T-cell (primary cell): ENCODE data around the gene KIAA1586. TPM values are rescaled to one million over a fixed set of nuclear protein-coding genes. Genes with fewer than 3 reads are reported as not detected.

Source experiments
- ATAC-seq, 4 experiments: fragments of 200-7000 bp in 3 of 4; fragments of 150-1000 bp in 1 of 4; cut with Tn5 transposase; replicated peaks in 1 of 4; 1 replicate in 3 of 4; 2 replicates in 1 of 4; pipeline ENCODE4 v1.10.0; 2021; ENCODE audit warnings: moderate library complexity in 3 of 4, mild to moderate bottlenecking in 2 of 4, moderate number of reproducible peaks in 1 of 4
- CTCF ChIA-PET, 2 donors: fragments of 300-600 bp; sonication (Branson Sonifier 250); formaldehyde crosslinking; loops; one replicate each; lab custom pipeline; 2022; ENCODE audit warnings: antibody characterized with exemption in 2 of 2; lab: Charles Lee
- POLR2A ChIA-PET, 2 donors: fragments of 300-600 bp; sonication (Branson Sonifier 250); formaldehyde crosslinking; loops; one replicate each; lab custom pipeline; 2022; ENCODE audit warnings: antibody characterized with exemption in 2 of 2; lab: Charles Lee
- DNase-seq, 35 experiments: peaks; one replicate each; pipeline versions ENCODE4 v3.0.0 to v3.0.0-alpha.2; 2013 to 2023
- H3K27ac ChIP-seq: one replicate; pipeline ENCODE4 v1.5.1; 2013; ENCODE audit warnings: low read length
- H3K27me3 ChIP-seq, 2 experiments: replicated peaks in 1 of 2; 1 replicate in 1 of 2; 2 replicates in 1 of 2; pipeline versions ENCODE4 v1.6.1 to v1.7.0; 2013; ENCODE audit warnings: low read length in 1 of 2, mixed read lengths in 1 of 2; ENCODE audit not compliant: control insufficient read depth in 2 of 2, insufficient read depth in 2 of 2; ENCODE audit errors: extremely low read depth in 1 of 2
- H3K36me3 ChIP-seq, 2 donors: 1 replicate in 1 of 2; 2 replicates in 1 of 2; pipeline versions ENCODE4 v1.6.1 to v1.7.0; 2013; ENCODE audit warnings: low read length in 1 of 2; ENCODE audit not compliant: control insufficient read depth in 2 of 2, insufficient read depth in 1 of 2; ENCODE audit errors: extremely low read depth in 1 of 2
- H3K4me1 ChIP-seq, 2 experiments: 1 replicate in 1 of 2; 2 replicates in 1 of 2; pipeline versions ENCODE4 v1.6.1 to v1.7.0; 2013; ENCODE audit warnings: low read length in 2 of 2, mixed read lengths in 1 of 2; ENCODE audit not compliant: insufficient read depth in 2 of 2, control insufficient read depth in 1 of 2; ENCODE audit errors: extremely low read depth in 1 of 2
- H3K4me3 ChIP-seq, 2 donors: 1 replicate in 1 of 2; 2 replicates in 1 of 2; pipeline versions ENCODE4 v1.5.1 to v1.7.0; 2013; ENCODE audit warnings: mild to moderate bottlenecking in 2 of 2, low read length in 1 of 2, moderate library complexity in 1 of 2; ENCODE audit not compliant: control insufficient read depth in 1 of 2; ENCODE audit errors: extremely low read depth in 1 of 2
- H3K9me3 ChIP-seq: 2 replicates; pipeline ENCODE4 v1.7.0; 2013
- H3K27ac Mint-ChIP-seq, 2 donors: one replicate each; pipeline ENCODE4 v1.8.0; 2020 to 2021; ENCODE audit warnings: mild to moderate bottlenecking in 2 of 2, mixed read lengths in 2 of 2
- H3K27me3 Mint-ChIP-seq, 2 donors: one replicate each; pipeline ENCODE4 v1.8.0; 2021 to 2022; ENCODE audit warnings: mixed read lengths in 2 of 2
- H3K36me3 Mint-ChIP-seq: one replicate; pipeline ENCODE4 v1.8.0; 2021; ENCODE audit warnings: mixed read lengths
- H3K4me1 Mint-ChIP-seq, 3 donors: one replicate each; pipeline ENCODE4 v1.8.0; 2020 to 2022; ENCODE audit warnings: mixed read lengths in 3 of 3, mild to moderate bottlenecking in 1 of 3
- H3K4me3 Mint-ChIP-seq, 3 donors: one replicate each; pipeline ENCODE4 v1.8.0; 2020 to 2022; ENCODE audit warnings: mild to moderate bottlenecking in 3 of 3, mixed read lengths in 3 of 3, moderate library complexity in 3 of 3
- H3K9me3 Mint-ChIP-seq, 3 donors: one replicate each; pipeline ENCODE4 v1.8.0; 2020 to 2022; ENCODE audit warnings: mixed read lengths in 3 of 3
- WGBS: methylation state at CpG from one replicate; pipeline ENCODE4 v1.1.5; 2013; ENCODE audit warnings: missing lambda C conversion rate; ENCODE audit not compliant: insufficient coverage; 5-methylcytosine and 5-hydroxymethylcytosine counted together
- total RNA-seq, 35 experiments: library from RNA in 6 of 35; stranded (reverse) in 6 of 35; fragments of 120-200 nt in 1 of 35; gene quantifications; one replicate each; pipeline versions ENCODE4 v1.2.1 to v1.2.4 and lab custom pipeline; 2013 to 2026

The KIAA1586 gene
- total RNA-seq, 5 donors from 2014 or later (not counting 1 experiment from before 2014, with no cell fraction given), result 12.5 to 20.5 (median 15.2) TPM

DNA sequence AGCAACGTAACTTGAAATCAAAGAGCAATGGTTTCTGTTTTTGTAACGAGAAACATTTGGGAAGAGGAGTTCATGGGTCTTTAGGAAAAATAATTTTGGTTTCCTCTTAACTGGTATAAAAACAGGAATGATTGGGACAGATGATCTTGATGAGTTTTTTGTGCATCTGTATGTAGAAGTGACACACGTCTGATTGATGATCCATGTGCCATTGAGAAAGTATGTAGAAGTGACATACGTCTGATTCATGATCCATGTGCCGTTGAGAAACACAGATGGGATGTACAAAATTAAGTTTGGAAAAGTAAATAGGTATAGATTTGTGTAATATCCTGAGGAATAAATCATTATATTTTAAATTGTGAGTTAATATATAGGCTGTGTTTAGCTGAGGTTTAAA is 2.1 kb downstream of the KIAA1586 start:
- CTCF ChIA-PET, result no interaction called here
- WGBS, result 93% methylated on average over 3 of the region's 5 CpGs

GRCh38 chr6:57063847-57064246 is 17.4 kb downstream of the KIAA1586 start:
- Histone ChIP-seq H3K36me3 (peaks cover 0 to 20% of the 10 kb centered on the region in 2 donors), H3K4me1 (no peaks in the 10 kb centered on the region), H3K27ac (no peak overlapping the region), H3K9me3 (no peaks in the 10 kb centered on the region), H3K4me3 (no peak overlapping the region), H3K27me3 (no peaks in the 10 kb centered on the region)
- H3K4me3 Mint-ChIP-seq, result no peak overlapping the region
- ATAC-seq (no peak), DNase-seq (no peak)
- H3K4me1 Mint-ChIP-seq, result peaks cover 3 to 7% (median 5%) of the 10 kb centered on the region in 3 donors
- H3K9me3 Mint-ChIP-seq, result no peaks in the 10 kb centered on the region
- ChIA-PET POLR2A (no interaction called here), CTCF (no interaction called here)
- WGBS, result no CpG with 5 or more reads among the region's 3 CpGs
- no peak overlapping the region for H3K27ac Mint-ChIP-seq
- no peaks in the 10 kb centered on the region for H3K27me3 Mint-ChIP-seq
- H3K36me3 Mint-ChIP-seq, result peaks cover 35% of the 10 kb centered on the region

More for the DNA sequence above, 2.1 kb downstream of the KIAA1586 start:
- peaks cover 4 to 10% of the 10 kb centered on the region in 2 experiments for H3K4me1 ChIP-seq
- no peak for ATAC-seq
- no peak for DNase-seq
- H3K27ac Mint-ChIP-seq, result peak overlapping the region; percentile 73 to 83
- peaks cover 30 to 33% (median 32%) of the 10 kb centered on the region in 3 donors for H3K4me1 Mint-ChIP-seq
- peaks cover 0 to 23% of the 10 kb centered on the region in 2 donors for H3K36me3 ChIP-seq
- no peak overlapping the region for H3K27ac ChIP-seq
- no peaks in the 10 kb centered on the region for H3K27me3 ChIP-seq
- H3K4me3 Mint-ChIP-seq, result peak overlapping the region; percentile 53 to 71 (median 55)
- H3K9me3 Mint-ChIP-seq, result no peaks in the 10 kb centered on the region
- H3K36me3 Mint-ChIP-seq, result peaks cover 24% of the 10 kb centered on the region
- POLR2A ChIA-PET, result no interaction called here
- no peaks in the 10 kb centered on the region for H3K27me3 Mint-ChIP-seq
- H3K9me3 ChIP-seq, result no peaks in the 10 kb centered on the region
- no peak overlapping the region for H3K4me3 ChIP-seq

DNA sequence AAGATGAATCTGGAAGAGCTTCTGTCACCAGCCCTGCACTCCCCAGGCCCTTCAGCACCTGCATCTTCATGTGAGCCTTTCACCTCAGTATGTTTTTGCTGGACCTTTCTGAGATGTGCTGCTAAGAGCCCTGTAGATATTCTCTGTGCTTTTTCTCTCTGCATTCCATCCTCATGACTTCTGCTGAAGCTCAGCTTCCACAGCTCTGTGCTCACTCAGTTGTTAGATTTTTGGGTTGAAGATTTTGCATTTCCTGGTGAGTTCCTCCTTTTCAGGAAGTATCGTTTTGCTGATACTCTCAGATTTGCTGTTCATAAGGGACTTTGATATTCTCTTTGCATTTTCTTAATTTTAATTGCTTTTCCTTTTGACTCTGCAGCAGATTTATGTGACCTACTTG is 18.3 kb downstream of the KIAA1586 start:
- H3K4me3 ChIP-seq, result no peak overlapping the region
- H3K36me3 ChIP-seq, result peaks cover 0 to 17% of the 10 kb centered on the region in 2 donors
- DNase-seq, result no peak
- H3K27ac Mint-ChIP-seq, result no peak overlapping the region
- H3K27ac ChIP-seq, result no peak overlapping the region
- ATAC-seq, result no peak
- H3K27me3 Mint-ChIP-seq, result no peaks in the 10 kb centered on the region
- H3K4me1 ChIP-seq, result no peaks in the 10 kb centered on the region
- H3K36me3 Mint-ChIP-seq, result peaks cover 36% of the 10 kb centered on the region
- ChIA-PET POLR2A (no interaction called here), CTCF (interaction anchor here in 1 of 2 donors (0.7 kb wide), 1 partner anchor 144 kb away, joined by 5 read pairs; no protein-coding TSS in a partner anchor)
- WGBS, result no CpG with 5 or more reads among the region's 1 CpG
- no peaks in the 10 kb centered on the region for H3K9me3 Mint-ChIP-seq
- no peaks in the 10 kb centered on the region for H3K27me3 ChIP-seq
- H3K4me3 Mint-ChIP-seq, result no peak overlapping the region
- H3K4me1 Mint-ChIP-seq, result peaks cover 3 to 5% (median 4%) of the 10 kb centered on the region in 3 donors
- H3K9me3 ChIP-seq, result no peaks in the 10 kb centered on the region

- Histone ChIP-seq H3K4me3 (no peak overlapping the region), H3K27ac (no peak overlapping the region), H3K9me3 (no peaks in the 10 kb centered on the region), H3K36me3 (peaks cover 0 to 2% of the 10 kb centered on the region in 2 donors), H3K4me1 (no peaks in the 10 kb centered on the region), H3K27me3 (no peaks in the 10 kb centered on the region)
- Mint-ChIP-seq H3K27me3 (no peaks in the 10 kb centered on the region), H3K4me1 (peaks cover 0 to 5% (median 3%) of the 10 kb centered on the region in 3 donors), H3K27ac (no peak overlapping the region), H3K9me3 (no peaks in the 10 kb centered on the region), H3K36me3 (peaks cover 20% of the 10 kb centered on the region), H3K4me3 (no peak overlapping the region)
- ChIA-PET POLR2A (no interaction called here), CTCF (interaction anchor here in 1 of 2 donors (0.5 kb wide), 1 partner anchor 27 kb away, joined by 4 read pairs; no protein-coding TSS in a partner anchor)
- ATAC-seq (no peak), DNase-seq (no peak)
- no CpG with 5 or more reads among the region's 1 CpG for WGBS
Measured at GRCh38 chr6:57068061-57068460, 21.6 kb downstream of the KIAA1586 start.

GRCh38 chr6:57069228-57069627 is 22.7 kb downstream of the KIAA1586 start:
- no peaks in the 10 kb centered on the region for H3K9me3 ChIP-seq
- no peaks in the 10 kb centered on the region for H3K27me3 ChIP-seq
- H3K27me3 Mint-ChIP-seq, result no peaks in the 10 kb centered on the region
- peaks cover 0 to 5% (median 3%) of the 10 kb centered on the region in 3 donors for H3K4me1 Mint-ChIP-seq
- ATAC-seq (no peak), DNase-seq (no peak)
- no peak overlapping the region for H3K27ac Mint-ChIP-seq
- H3K36me3 ChIP-seq, result peaks cover 0 to 4% of the 10 kb centered on the region in 2 donors
- POLR2A ChIA-PET, result no interaction called here
- CTCF ChIA-PET, result no interaction called here
- no peak overlapping the region for H3K4me3 Mint-ChIP-seq
- no peak overlapping the region for H3K27ac ChIP-seq
- no peaks in the 10 kb centered on the region for H3K4me1 ChIP-seq
- no peaks in the 10 kb centered on the region for H3K9me3 Mint-ChIP-seq
- 100% methylated on average over 2 of the region's 4 CpGs for WGBS
- peaks cover 24% of the 10 kb centered on the region for H3K36me3 Mint-ChIP-seq
- H3K4me3 ChIP-seq, result no peak overlapping the region

GRCh38 chr6:57069920-57070331 is 23.4 kb downstream of the KIAA1586 start:
- no peak for ATAC-seq

More at GRCh38 chr6:57069920-57070331, 23.4 kb downstream of the KIAA1586 start:
- Histone ChIP-seq H3K4me3 (no peak overlapping the region), H3K27ac (no peak overlapping the region), H3K27me3 (no peaks in the 10 kb centered on the region), H3K9me3 (no peaks in the 10 kb centered on the region), H3K36me3 (peaks cover 0 to 4% of the 10 kb centered on the region in 2 donors), H3K4me1 (no peaks in the 10 kb centered on the region)
- Mint-ChIP-seq H3K36me3 (peaks cover 23% of the 10 kb centered on the region), H3K4me1 (peaks cover 0 to 3% (median under 1%) of the 10 kb centered on the region in 3 donors), H3K4me3 (no peak overlapping the region), H3K27ac (no peak overlapping the region), H3K27me3 (no peaks in the 10 kb centered on the region), H3K9me3 (no peaks in the 10 kb centered on the region)
- ChIA-PET POLR2A (no interaction called here), CTCF (no interaction called here)
- no peak for DNase-seq
- 95% methylated on average over 6 of the region's 9 CpGs for WGBS
